Measurements from ENCODE around the gene CYYR1.

CYYR1 gene

DNA sequence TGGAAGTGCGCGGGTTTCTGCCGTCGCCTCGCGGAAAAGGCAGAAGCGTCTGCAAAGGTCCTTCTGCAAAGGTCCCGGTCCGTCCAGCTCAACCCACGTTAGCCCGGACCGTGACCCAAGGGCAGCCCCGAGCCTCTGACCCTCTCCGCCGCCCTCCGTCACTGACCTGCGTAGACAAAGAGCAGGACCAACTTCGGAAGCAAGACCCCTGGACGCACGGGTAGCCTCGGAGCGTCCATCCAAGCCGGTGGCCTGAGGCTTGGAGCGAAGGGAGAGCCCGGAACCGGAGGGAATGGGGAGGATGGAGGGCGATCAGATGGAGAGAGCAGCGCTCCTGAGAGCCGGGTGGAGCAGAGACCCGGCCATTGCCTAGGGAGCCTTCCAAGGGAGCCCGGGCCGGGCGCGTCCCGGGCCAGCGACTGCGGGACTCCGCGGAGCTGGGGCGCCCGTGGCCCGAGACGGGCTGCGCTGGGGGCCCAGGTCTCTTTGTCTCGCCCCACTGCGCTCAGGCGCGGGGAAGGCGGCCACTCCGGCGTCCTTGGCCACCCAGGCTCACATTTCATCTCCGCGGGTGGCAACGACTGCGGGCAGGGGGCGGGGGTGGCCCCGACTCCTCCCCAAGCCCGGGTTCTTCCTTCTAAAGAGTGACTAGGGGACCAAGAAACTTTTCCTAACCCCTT is at the start of gene CYYR1:
Gene CYYR1, minus strand, starts transcription at position 585 of the 680 bp plus-strand sequence. Its CDS starts 346 bp downstream, at position 239.
- DNase-seq: no peak

DNA sequence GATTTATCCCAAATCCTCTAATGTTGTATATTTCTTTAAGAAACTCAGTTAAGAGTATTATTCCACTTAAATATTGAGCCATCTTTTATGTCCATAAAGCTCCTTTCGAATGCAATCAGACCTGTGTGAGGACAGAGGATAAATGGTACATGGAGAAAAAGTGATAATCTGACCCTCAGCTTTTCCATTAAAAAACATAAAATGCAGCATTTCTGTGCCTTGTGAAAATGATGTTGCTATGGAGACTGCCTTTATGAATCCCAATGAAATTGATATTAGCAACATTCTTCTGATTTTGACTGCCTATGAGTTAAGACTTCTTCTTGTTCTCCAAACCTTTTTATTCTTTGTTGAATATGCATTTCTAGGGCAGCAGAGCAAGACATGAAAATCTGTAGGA is 44.1 kb upstream of the CYYR1 start:
- DNase-seq: no peak

DNA sequence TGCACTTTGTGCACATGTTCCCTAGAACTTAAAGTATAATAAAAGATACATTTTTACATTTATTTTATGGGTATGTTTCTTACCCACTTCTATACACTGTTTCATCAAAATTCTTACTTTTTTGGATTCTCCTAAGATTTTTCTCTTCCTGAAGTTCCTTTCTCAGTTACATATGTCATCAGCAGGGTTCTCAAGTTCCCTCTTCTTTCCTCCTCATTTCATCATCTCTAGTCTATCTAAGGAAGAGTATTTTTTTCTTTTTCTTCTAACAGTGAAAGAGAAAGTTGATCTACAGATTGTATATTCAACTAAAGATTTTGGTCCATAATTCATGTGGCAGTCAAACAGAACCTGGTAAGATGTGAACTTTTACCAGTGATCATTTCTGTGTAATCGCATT is 41.2 kb upstream of the CYYR1 start:
- DNase-seq: no peak

DNA sequence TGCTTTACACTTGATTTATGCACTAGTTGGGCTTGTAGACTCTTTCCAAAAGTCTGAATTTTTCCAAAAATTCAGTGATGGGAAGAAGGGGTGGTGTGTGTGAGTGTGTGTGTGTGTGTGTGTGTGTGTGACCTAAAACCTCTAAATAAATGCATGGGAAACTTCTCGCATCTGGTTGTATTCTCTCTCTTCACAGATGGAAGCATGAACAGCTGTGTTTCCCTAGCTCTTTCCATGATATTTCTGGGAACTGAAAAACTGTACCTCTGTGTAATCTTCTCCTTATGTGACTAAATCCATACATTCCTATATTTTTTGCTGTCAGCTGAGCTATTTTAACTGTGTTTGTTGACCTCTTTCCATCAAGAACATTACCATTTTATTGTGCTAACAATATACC is 26.2 kb upstream of the CYYR1 start:
- no peak for DNase-seq

DNA sequence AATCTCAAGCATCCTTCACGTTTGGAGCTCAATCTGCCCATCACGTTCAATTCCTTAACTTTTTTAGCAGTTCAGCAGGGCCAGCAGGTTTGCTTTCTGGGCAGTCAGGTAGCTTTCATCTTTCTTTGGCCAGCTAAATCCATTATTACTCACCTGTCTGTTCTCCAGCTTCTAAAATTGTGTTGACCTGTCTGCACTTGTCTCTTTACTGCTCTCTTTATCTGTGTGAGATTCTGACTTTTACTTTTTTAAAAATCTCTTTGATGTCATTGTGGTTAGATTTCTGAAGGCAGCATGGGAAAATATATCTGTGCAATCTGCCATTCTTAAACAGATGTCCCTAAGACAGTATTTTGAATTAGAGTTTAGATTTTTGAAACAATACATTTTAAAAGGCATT is 24.9 kb upstream of the CYYR1 start:
- no peak for DNase-seq

DNA sequence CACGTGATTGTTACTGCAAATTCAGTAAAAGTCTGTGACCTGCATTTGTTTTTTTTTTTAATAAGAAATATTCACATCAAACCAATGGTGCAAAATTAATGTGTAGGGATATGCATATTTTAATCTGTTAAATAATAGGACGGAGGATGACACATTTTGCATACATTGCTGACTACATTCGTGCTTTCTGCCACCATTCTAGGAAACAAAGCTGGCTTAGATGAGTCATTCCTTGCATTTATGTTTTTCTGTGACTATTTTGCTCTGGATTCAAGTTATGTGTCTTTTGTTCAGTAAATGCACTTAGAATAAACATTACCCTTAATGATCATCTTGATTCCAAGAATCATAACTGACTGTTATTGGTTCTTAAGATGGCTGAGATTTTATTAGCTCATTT is 23.9 kb upstream of the CYYR1 start:
- DNase-seq: no peak

DNA sequence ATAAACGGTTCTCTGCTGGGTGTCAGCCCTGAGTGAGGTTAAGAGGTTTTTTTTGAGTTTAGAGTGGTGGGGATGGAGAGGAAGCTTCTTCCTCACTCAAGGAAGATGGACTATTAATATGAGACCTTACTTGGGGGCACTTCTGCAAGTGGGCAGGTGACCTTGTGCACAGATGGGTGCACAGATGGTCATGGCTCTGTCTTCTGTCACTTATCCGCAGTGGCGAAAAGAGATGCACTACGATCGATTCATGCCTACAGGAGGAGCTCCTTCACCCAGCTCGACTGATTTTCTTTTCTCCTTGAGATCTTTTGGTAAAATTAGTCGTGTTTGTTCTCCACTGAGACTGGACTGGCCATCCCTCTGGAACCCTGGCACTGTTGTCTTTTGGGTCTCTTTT is 22.9 kb upstream of the CYYR1 start:
- DNase-seq: no peak

DNA sequence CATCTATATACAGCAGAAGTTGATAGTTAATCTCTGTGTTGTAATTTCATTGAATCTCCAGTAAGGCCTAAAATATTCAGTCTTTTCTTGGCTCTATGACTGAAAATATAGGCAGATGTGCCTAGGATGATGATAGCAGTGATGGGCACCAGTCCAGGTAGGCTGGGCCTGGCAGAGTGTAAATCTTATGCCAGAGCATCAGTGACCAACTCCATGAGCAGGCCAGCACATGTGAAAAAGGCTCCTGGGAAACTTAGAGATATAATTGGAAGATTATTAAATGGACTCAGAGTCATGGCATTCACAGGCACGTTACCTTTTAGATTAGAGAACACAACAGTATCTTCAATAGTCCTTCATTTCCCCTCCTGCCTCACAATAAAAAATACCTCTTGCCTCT is 20.7 kb upstream of the CYYR1 start:
- DNase-seq: no peak

DNA sequence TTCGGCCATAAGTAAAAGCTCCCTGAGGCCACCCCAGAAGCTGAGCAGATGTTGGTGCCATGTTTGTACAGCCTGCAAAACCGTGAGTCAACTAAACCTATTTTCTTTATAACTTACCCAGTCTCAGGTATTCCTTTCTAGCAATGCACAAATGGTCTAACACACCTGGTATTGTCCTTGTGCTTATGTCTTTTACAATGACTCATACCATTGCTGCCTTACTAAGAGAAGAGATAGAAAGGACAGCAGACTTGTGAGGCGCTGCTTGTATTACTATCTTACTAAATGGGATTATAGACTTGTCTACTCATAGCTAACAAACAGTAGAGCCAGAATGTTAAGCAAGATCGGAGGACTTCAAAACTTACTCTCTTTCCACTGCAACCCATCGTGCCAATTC is 18.5 kb upstream of the CYYR1 start:
- no peak for DNase-seq

DNA sequence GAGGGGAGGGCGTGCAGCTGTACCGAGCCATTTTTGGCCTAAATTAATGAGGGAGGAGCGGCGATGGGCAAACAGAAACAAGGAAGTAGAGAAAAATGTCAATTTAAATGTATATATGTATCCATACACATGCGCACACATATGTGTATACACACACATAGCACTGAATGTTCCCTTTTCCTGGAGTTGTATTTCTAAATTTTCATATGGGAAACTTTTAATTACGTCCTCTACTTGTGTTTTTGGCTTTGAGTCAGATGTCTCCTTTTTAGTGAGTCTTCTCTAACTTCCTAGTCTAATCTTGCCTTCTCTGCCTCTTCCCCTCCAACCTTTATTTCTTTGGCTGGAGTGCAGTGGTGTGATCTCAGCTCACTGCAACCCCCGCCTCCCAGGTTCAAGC is 15.4 kb upstream of the CYYR1 start:
- no peak for DNase-seq

DNA sequence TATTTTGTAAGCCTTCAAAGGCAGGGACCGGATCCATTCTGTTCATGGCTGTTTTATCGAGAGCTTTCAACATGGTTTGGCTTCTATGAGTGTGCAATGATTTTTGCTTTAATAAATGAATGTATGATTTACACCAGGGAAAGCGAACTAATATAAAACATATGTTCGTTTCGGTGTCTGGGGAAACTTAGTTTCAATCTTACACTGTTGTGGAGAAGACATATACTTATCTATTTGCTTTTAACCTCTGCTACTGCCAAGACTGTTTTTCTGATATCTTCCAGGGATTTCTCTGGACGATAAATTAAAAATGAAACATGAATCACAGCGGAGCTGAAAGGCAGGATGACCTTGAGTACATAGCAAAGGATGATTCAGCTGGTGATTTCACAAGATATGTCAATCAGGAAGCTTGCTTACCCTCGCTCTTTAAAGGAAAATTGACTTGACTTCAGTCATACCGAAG is 14.7 kb upstream of the CYYR1 start:
- no peak for DNase-seq

DNA sequence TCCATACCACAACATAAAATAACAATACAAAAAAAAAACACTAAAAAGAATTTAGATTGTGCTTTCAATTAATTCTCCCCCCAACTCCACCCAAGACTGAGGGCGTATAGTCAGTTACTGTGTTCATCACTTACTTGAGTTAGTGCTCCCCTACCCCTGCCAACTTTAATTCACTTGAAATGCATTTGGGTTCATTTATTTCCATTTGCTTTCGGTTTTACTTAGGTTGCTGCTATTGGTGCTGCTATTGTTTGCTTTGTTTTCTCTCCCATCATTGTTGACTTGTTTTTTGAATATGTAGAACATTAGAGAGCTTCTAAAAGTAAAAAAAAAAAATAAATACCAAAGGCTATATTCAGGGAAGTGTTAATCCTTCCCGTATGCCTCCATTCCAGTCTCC is 10.7 kb upstream of the CYYR1 start:
- no peak for DNase-seq

DNA sequence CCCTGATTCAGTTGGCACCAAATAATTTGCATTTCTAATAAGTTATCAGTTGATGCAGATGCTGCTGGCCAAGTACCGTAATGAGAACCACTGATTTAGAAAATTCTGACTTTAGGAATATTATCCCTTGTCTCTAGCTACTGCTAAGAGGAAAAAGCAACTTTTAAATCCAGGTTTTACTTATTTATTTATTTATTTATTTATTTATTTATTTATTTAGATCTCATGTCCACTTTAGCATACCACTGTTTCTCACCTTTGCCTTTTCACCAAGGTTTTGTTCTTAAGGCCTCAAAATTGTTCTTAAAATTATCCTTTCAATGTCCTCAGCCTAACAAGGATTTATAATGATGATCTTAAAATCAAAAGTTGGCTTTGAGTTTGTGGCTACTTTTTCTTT is 8.7 kb upstream of the CYYR1 start:
- DNase-seq: no peak

DNA sequence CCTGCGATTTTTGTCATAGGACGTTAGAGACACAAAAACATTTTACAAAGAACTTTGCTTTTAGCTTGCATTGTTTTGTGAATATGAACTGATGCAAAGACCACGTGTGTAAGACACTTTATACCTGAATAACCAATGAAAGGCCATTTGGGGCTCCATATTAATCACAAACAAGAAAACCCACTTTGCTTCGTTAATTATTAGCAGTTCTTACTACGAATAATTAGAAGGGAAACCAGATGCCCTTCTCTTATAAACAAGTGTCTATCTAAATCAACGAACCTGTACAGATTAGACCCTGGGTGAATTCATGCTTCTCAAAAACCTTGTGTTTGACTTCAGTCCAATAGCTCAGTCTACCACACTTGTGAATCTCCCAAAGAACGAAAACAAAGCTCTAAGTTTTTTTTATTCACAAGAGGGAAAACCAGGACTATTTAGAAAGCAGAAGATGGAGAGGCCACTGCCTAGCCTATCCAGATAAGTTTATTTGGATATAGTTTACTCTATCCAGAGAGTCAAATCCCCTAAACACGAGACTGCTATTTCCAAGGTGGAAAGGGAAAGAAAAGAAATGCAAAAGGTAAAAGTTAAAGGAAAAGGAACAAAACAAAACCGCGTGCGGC is 897 bp downstream of the CYYR1 start:
- no peak for DNase-seq

DNA sequence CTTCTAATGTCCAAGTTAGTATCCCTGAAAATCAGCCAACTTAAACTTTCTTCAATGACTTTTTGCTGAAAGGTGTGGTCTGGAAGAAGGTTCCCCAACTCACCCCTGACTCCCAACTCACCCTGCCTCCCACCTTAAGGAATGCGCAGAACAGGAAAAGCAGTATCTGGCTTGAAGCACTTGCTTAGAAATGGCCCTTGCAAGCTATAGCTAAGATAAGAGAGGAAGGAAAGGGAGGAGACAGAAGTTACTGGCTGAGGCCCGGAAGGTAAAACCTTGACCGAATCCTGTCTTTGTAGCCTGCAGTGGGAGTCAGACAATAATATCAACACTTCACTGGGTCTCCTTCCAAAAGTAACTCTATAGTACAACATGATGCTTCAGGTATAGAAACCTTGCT is 2.9 kb downstream of the CYYR1 start:
- no peak for DNase-seq

DNA sequence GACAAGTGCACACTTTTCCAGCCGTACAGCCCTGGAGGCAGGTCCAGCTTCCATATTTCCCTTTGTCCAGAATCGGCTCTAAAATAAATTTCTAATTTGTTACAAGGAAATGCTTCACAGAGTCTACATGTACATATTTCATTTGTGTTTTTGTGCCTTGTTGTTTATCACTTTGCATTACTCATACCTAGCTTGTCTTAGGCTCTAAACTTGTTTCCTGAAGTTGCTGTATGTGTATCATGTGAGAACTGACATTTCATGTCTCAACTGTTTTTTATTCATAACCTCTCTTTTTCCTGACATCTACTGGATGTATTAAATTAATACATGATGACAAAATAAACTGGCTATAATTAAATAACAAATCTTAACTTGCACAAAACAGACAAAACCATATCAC is 7.5 kb downstream of the CYYR1 start:
- no peak for DNase-seq

DNA sequence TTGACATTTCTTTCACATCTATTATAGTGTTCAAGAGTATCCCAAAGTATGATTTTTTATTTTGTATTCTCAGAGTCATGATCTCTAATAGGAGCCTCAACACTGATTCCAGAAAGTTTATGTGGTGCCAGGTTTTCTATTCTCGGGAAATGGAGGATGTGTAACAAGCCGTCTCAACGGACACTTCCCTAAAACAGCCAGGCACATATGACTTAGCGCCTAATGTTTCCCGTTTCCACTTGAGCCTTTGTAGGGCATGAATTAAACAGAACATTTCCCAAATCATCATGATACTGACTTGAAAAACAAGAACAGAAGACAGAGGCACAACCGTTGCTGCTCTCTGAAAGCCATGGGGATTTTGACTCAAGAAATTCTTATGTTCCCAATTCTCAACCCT is 8.0 kb downstream of the CYYR1 start:
- DNase-seq: no peak

DNA sequence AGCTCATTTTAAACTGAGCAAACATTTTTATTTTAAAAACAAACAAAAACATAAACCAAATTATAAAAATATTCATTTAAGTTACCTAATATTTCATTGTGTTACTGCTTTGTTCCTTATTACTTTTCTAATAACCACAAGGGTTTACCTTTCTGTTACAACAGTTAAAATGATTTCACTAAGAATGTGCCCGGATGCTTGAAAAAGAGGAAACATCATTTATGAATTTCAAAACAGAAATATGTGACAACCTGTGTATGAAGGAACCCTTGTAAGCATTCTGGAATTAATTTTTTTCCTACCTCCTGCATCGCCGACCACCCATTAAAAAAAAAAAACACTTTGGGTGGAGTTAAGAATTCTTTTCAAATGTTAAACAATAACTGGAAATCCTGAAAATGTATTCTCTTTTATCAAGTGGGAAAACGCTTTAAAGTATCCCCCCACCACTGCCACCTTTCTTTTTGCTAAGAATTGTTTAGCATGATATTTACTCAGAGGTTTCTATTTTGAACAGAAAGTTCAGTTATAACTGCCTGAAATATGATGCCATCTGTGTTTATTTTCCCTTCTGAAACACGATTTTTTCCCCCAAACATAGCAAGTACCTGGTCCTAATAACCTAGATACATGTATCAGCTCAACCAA is 9.1 kb downstream of the CYYR1 start:
- DNase-seq: no peak

DNA sequence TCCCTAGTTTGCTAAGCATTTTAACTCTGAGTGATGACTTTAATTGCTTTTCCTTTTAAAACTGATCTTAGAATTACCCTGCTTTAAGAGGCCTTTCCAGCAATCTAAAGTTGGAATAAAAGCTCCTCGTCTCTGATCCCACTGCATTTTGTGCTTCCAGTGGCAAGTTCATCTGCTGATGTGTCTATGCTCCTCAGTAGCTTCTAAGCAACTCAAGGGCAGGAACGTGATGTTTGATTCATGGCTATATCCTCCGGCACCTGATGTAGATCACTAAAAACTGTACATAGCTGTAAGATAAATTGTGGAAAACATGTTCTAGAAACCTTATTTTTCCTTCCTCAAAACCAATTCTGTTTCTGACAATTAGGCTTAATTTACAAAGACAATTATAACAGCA is 12.5 kb downstream of the CYYR1 start:
- no peak for DNase-seq

DNA sequence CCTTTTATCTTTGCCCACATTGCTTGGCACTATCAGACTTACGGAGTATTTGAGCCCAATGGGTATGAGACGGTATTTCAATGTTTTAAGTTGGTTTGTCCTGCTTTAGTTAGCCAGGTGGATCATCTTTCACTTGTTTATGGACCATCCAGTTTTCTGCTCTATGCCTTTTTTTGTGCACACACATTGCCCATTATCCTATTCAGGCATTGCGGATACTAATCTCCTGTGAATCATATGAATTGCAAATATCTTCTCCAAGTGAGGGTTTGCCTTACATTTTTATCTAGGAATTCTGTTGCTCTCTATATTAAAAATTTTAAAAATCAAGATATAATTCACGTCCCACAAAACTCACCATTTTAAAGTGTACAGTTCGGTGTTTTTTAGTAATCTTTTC is 14.0 kb downstream of the CYYR1 start:
- DNase-seq: no peak

DNA sequence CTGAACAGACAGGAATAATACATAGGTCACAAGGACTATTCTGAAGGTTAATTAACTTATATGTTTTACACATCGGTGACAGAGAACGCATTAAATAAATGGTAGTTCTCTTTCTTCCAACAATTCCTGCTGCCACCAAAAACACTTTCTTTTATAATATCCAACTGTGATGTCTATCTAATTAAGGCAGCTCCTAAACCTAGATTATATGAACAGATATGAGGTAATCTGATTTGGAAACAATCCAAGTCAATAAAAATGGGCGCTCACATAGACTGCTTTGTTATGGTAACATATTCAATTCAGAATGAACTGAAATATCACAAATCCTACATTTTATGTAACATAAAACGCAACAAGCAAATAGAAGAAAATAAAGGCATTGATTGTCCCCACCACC is 16.0 kb downstream of the CYYR1 start:
- DNase-seq: no peak

DNA sequence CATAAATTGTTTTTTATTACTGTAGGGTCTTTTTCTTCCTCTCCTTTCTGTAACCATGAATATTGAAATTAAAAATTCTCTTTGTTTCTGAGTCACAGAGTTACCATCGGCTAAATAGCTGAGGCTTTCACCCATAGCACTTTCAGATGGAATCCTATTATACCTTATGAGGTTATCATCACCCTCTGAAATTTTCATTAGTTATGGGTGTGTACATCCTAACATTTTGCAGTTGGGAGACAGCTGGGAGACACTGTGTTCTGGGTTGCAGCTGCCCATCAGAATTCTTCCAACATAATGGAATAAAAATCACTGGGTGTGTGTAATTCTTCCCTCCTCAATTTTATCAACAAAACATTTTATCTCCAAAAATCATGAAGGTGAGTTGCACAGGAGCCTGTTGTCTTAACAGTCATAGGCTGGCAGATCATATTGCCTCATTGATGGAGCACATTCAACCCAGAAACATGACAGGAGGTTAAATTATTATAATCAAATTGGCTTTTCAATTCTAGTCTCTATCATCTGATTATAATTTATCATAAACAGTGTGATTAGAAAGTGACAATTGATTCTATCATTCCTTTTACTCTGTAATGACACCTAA is 17.4 kb downstream of the CYYR1 start:
- no peak for DNase-seq

DNA sequence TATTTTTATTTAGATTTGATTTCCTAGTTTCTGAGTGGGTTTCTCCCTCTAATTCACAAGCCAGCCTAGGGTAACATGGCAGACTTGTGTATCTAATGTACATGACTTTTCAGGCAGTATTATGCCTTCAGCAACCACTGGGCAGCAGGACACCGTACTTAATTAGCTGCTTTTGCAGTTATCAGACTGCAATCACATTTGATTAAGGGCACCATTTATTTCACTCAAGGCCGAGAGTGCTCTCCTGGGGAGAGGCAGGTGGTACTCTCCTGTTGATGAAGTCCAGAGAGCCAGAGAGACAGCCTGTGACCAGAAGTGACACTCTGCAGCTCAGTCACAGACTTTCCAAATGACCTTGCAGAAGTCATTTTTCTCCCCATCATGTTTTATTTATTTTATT is 18.7 kb downstream of the CYYR1 start:
- no peak for DNase-seq

DNA sequence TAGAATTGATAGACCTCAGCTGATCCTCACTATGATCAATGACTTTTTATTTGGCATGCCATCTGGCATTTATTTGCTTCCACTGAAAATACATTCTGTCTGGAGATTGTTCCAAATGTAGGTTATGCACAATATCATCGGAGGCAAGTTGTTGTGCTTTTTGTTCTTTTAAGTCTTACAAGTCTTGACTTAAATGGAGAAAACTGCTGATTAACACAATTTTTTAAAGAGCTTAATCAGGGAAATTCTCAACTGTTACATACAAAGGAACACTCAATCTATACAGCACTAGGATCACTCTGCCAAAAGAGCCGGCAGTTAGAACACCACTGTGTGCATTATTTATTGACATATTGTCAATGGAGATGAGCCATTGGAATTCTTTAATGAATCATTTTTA is 19.2 kb downstream of the CYYR1 start:
- no peak for DNase-seq

Measured in T1000 (cell line).